Nephron progenitor cell (in vitro differentiated cells): ENCODE results near the gene HARS2.

Experiments
- DNase-seq: peaks from one replicate; pipeline ENCODE4 v3.0.0; 2021
- H3K27ac Mint-ChIP-seq: 2 replicates; pipeline ENCODE4 v1.8.0; 2021; ENCODE audit warnings: mild to moderate bottlenecking, moderate library complexity, mixed read lengths
- H3K27me3 Mint-ChIP-seq: 2 replicates; pipeline ENCODE4 v1.8.0; 2021; ENCODE audit warnings: mild to moderate bottlenecking, low read depth, mixed read lengths; ENCODE audit not compliant: poor library complexity
- H3K36me3 Mint-ChIP-seq: 2 replicates; pipeline ENCODE4 v1.8.0; 2021; ENCODE audit warnings: low read depth, mixed read lengths
- H3K4me1 Mint-ChIP-seq: 2 replicates; pipeline ENCODE4 v1.8.0; 2021; ENCODE audit warnings: mixed read lengths
- H3K4me3 Mint-ChIP-seq: 2 replicates; pipeline ENCODE4 v1.8.0; 2021; ENCODE audit warnings: mild to moderate bottlenecking, moderate library complexity, mixed read lengths
- H3K9me3 Mint-ChIP-seq: 2 replicates; pipeline ENCODE4 v1.8.0; 2021; ENCODE audit warnings: mild to moderate bottlenecking, moderate library complexity, mixed read lengths
- TF ChIP-seq, protein P1 (sequence below): fragments of 200-600 bp; sonication (generic); IDR thresholded peaks from 2 replicates; pipeline ENCODE4 v1.5.0; 2021; ENCODE audit warnings: antibody characterized with exemption

The HARS2 gene

DNA sequence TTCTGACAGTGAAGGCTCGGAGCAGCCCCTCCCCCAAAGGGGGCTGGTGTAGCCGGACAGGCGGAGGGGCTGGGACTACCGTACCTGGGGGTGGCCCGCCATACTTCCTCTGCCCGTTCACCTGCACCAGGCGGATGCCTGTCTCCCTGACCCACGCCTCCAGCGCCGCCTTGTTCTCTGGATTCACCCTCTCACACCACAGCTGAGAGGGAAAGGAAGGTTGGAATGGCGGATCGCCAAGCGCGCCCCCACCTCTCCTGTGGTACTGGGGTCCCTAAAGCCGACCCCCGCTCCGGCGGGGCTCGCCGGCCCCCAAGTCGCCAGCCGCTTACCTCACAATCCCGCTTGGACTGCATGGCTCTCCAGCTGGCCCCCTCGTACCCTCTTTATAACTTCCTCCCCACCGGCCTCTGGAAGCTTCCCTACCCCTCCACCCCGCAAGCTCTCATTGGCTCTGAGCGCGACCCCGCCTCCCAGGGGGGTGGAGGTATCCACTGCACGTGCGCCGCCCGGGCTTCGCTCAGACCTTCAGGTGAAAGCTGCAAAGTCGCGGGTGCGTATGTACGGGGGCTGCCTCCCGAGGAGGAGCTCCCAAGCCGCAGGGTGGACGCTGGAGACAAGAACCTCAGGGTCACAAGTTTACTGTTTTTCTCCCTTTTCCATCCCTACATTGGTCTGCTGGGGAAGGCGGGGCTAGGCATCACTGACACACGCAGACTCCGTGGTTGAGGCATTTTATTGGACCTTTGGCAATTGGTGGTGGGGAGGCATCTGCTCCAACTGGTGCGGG, 17.9 kb upstream of the HARS2 start, which contains the start of gene DND1:
TSS of gene DND1 (minus strand) at position 390 of the 790 bp plus-strand sequence. CDS start at position 356, 34 bp downstream.
- H3K27me3 Mint-ChIP-seq = peaks cover 4% of the 10 kb centered on the region
- TF ChIP-seq, protein P1, sequence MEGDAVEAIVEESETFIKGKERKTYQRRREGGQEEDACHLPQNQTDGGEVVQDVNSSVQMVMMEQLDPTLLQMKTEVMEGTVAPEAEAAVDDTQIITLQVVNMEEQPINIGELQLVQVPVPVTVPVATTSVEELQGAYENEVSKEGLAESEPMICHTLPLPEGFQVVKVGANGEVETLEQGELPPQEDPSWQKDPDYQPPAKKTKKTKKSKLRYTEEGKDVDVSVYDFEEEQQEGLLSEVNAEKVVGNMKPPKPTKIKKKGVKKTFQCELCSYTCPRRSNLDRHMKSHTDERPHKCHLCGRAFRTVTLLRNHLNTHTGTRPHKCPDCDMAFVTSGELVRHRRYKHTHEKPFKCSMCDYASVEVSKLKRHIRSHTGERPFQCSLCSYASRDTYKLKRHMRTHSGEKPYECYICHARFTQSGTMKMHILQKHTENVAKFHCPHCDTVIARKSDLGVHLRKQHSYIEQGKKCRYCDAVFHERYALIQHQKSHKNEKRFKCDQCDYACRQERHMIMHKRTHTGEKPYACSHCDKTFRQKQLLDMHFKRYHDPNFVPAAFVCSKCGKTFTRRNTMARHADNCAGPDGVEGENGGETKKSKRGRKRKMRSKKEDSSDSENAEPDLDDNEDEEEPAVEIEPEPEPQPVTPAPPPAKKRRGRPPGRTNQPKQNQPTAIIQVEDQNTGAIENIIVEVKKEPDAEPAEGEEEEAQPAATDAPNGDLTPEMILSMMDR = no peak
- peak within 1 kb of the TSS; percentile 81 for H3K27ac Mint-ChIP-seq
- peaks cover 60% of the 10 kb centered on the region for H3K36me3 Mint-ChIP-seq
- H3K4me1 Mint-ChIP-seq = no peaks in the 10 kb centered on the region
- H3K4me3 Mint-ChIP-seq = no peak within 1 kb of the TSS
- DNase-seq = no peak
- no peaks in the 10 kb centered on the region for H3K9me3 Mint-ChIP-seq

DNA sequence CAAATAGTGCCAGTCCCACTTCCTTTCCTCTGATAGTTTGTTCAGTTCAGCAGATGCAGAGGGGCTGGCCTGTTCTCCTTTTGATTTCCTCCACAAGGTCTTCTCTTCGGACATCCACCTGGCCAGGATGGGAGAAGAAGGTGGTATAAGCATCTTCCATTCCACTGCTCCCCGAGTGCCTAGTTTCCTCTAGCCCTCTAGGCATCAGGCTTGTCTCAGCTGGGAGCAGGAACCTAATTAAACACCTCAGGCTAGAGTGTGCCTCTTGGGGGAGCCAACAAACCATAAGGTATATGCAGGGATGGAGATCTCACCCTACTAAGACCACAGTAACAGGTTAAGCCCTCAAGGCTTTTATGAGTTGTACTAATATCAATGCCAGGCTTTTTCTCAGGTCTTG, 17.0 kb upstream of the HARS2 start:
- Mint-ChIP-seq H3K27me3 (peaks cover 4% of the 10 kb centered on the region), H3K4me3 (no peak overlapping the region), H3K27ac (peak overlapping the region; percentile 81), H3K36me3 (peaks cover 57% of the 10 kb centered on the region), H3K9me3 (no peaks in the 10 kb centered on the region), H3K4me1 (no peaks in the 10 kb centered on the region)
- TF ChIP-seq, protein P1 = no peak
- no peak for DNase-seq

DNA sequence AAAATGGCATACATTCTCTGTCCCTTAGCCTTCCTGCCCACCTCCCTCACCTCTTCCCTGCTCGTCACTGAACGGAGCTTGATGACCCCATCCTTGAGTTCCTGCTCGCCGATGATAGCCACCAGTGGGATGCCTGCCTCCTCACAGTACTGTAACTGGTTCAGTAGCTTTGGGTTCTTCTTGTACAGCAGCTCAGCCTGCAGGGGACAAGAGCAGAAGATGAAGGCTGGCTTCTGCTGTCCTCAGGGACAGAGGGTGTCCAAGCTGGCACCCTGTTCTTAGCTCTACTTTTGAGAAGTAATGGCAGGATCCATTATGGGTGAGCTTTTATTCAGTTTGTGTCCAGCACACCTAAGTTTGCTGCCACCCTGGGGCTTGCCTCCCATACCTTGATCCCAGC, 16.6 kb upstream of the HARS2 start:
- TF ChIP-seq, protein P1 = no peak
- no peak overlapping the region for H3K4me3 Mint-ChIP-seq
- H3K27ac Mint-ChIP-seq = peak overlapping the region; percentile 75
- peaks cover 4% of the 10 kb centered on the region for H3K27me3 Mint-ChIP-seq
- H3K36me3 Mint-ChIP-seq = peaks cover 57% of the 10 kb centered on the region
- no peak for DNase-seq
- no peaks in the 10 kb centered on the region for H3K4me1 Mint-ChIP-seq
- no peaks in the 10 kb centered on the region for H3K9me3 Mint-ChIP-seq

DNA sequence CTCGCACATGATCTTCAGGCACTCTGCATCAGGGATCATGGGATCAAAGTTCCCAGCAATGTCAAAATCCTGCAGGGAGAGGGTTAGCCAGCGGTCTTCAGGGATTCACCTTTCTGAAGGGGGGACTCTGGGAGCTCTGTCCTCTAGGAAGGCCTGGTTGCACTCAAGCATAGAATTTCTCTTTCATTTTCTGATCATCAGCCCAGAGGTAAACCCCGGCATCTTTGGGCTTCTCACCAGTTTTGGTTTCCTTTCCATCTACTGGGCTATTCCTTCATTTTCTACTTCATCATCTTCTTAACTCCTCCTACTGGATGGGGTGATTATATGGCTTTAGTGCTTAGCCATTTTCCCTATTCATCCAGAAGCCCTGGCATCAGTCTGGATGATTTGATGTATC, 13.3 kb upstream of the HARS2 start:
- H3K36me3 Mint-ChIP-seq = peaks cover 67% of the 10 kb centered on the region

DNA sequence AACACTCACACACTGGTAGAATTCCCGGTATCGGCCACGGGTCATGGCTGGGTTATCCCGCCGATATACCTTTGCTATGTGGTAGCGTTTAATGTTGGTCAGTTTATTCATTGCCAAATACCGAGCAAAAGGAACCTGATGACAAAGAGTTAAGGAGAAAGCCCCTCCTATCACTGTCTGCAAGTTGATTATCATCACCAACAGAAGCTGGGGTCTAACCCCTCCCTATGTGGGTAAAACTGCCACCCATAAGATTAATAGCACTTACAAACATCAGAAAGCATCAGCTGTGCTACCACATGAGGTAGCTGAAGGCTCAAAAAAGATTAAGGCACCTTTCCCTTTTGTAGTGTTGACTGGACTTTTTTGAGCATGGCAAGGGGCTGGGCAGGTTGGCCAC, 12.3 kb upstream of the HARS2 start:
- H3K4me1 Mint-ChIP-seq = no peaks in the 10 kb centered on the region
- no peak for DNase-seq
- H3K36me3 Mint-ChIP-seq = peaks cover 70% of the 10 kb centered on the region

More for the DNA sequence above, 13.3 kb upstream of the HARS2 start:
- TF ChIP-seq, protein P1 = no peak
- H3K27ac Mint-ChIP-seq = no peak overlapping the region
- no peaks in the 10 kb centered on the region for H3K4me1 Mint-ChIP-seq
- H3K9me3 Mint-ChIP-seq = no peaks in the 10 kb centered on the region
- DNase-seq = no peak
- H3K27me3 Mint-ChIP-seq = no peaks in the 10 kb centered on the region
- no peak overlapping the region for H3K4me3 Mint-ChIP-seq

More for the DNA sequence above, 12.3 kb upstream of the HARS2 start:
- TF ChIP-seq, protein P1 = no peak
- Mint-ChIP-seq H3K27ac (no peak overlapping the region), H3K9me3 (no peaks in the 10 kb centered on the region), H3K27me3 (no peaks in the 10 kb centered on the region), H3K4me3 (no peak overlapping the region)
